ENCODE measurements around the gene SPINT2.

SPINT2 gene

GRCh38 chr19:38270587-38271167 is 6.3 kb downstream of the SPINT2 start:
- no peak for DNase-seq

- no peak for DNase-seq
Measured at GRCh38 chr19:38273499-38273898, 9.1 kb downstream of the SPINT2 start.

DNA sequence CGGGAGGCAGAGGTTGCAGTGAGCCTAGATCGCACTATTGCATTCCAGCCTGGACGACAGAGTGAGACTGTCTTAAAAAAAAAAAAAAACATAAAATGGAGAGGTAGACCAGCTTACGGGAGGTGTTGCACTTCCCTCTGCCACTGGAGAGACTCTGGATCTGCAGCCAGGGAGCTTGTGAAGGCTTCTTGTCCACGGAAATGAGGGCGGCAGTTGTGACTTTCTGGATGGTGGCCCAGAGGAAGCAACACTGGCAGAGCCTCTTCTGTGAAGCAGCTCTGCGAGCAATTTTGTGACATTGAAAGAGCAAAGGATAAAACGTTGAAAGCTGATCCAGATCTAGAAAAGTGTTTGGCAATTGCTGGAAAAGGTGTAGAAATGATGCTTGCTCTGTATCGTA is 10.4 kb downstream of the SPINT2 start:
- DNase-seq = no peak

DNA sequence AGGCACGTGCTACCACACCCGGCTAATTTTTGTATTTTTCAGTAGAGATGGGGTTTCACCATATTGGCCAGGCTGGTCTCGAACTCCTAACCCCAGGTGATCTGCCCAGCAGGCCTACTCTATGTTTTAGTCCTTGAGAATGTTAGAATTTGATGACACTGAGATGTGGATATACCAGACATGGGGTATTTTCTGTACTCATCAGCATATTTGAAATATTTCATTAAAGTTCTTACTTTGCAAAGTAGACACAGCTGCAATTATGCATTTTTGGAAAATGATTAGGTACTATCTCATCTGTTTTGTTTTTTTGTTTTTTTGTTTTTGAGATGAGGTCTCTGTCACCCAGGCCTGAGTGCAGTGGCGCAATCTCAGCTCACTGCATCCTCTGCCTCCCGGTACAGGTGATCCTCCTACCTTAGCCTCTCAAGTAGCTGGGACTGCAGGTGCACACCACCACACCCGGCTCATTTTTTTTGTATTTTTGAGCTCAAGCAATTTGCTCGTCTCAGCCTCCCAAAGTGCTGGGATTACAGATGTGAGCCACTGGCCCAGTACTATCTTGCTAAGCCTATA is 12.7 kb downstream of the SPINT2 start:
- no peak for DNase-seq

- no peak for DNase-seq
Measured at GRCh38 chr19:38277549-38277948, 13.2 kb downstream of the SPINT2 start.

DNA sequence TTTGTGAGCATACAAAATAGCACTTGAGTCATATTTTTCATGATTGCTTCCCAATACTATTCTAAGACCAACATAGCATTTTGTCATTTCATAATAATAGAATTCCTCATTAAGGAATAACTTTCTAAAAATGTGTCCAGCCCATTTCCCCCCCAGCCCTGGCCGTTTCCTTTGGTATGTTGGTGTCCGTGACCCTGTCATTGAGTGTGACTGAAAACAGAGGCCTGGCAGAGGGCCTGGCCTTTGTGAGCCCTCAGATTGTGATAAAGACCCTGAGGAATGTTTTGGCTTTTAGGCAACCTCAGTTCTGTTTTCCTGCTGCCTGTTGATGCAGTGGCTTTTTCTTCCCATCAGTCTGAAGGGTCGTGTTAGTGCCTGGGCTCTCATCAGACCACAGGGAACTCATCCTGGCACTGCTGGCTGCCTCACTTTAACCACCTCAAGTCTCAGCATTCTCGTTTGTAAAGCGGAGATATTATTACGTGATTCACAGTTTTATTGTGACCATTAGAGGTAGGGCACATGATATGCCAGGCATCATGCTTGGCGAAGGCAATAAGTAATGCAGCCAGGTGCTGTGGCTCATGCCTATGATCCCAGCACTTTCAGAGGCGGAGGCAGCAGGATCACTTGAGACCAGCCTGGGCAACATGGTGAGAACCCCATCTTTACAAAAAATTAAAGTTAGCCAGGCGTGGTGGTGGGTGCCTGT is 13.8 kb downstream of the SPINT2 start:
- no peak for DNase-seq

GRCh38 chr19:38278751-38279150 is 14.4 kb downstream of the SPINT2 start:
- no peak for DNase-seq

DNA sequence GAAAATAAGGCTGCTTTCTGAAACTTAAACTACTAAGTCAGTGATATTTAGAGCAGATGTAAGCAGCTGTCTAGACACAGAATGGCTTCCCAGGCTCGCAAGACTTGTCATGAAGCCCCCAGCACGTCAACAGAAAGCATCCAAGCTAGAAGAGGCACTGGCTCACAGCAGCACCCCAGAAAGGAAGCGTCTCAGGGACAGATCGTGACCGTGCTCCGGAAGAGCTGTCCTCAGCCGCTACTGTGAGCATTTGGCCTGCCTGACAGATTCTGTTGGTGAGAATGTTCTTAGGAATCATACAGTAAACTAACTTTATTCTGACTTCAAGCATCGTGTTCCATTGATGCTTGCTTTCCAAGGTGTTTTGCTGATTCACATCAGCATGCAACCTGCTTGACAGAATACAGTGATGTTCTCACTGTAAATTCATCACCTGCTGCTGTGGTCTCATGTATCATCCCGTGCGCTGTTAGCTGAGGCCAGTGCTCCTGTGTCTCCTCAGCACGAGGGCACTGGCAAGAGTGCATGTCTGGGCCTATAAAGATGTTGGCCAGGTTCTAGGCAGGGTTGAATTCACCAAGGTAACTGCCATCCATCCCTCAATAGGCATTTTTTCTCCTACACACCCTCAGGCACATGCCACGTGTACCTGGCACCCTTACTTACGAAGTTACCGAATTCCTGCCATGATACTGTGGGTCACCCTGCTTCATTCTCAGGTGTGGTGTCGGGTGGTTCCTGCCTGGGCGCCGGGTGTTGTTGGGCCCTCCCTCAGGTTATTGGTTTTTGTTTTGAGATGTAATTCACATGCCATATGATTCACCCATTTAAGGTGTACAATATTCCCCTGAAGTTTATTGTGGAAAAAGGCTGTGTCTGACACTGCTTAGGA is 15.9 kb downstream of the SPINT2 start:
- no peak for DNase-seq

- peak; percentile 65 for DNase-seq
Measured at GRCh38 chr19:38281811-38282566, 17.6 kb downstream of the SPINT2 start.

DNA sequence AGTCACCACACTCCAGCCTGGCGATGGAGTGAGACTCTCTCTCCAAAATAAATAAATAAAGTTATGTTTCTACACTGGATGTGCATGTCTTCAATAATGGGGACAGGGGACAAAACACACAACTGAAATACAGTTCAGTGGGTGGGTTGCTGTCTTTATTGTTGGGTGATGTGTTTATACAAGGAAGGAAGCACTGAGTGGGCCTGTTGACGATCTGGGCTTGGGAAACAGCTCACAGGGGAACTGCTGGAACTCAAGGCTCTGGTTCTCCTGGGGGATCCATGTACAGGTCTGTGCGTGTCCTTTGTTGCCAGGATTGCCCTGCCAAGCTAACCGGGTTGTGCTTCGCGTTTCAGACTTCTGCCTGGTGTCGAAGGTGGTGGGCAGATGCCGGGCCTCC is 18.9 kb downstream of the SPINT2 start:
- DNase-seq = no peak

DNA sequence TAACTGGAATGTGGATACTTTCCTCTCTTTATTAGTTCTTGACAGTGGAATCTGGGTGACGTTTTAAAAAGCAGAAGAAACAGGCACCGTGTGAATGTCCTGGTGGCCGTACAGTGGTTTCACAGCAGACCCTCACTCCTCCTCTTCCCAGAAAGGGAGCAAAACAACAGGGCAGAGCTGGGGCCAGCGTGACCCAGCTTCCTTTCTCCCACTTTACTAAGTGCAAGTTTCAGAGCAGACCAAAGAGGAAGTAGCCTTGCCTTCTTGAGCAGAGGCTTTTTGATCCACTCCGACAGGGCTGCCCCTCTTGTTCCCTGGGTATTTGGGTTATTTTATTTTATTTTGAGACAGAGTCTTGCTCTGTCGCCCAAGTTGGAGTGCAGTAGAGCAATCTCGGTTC is 20.0 kb downstream of the SPINT2 start:
- DNase-seq = no peak

DNA sequence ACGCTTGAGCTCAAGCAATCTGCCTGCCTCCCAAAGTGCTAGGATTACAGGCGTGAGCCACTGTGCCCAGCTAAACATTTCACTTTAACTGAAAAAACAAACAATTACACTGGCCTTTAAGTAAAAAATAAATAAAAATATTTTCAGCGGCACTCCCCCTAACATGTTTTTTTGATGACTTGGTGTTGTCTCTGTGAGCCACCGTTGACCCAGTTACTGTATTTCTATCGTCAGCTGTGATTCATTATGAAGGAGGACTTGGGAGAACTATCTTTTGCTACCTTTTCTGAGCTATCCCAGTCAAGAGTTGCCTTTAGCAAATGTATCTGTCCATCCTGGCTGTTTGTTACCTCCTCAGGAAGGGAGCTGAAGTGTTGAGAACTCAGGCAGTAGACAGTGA is 21.2 kb downstream of the SPINT2 start:
- DNase-seq = no peak

DNA sequence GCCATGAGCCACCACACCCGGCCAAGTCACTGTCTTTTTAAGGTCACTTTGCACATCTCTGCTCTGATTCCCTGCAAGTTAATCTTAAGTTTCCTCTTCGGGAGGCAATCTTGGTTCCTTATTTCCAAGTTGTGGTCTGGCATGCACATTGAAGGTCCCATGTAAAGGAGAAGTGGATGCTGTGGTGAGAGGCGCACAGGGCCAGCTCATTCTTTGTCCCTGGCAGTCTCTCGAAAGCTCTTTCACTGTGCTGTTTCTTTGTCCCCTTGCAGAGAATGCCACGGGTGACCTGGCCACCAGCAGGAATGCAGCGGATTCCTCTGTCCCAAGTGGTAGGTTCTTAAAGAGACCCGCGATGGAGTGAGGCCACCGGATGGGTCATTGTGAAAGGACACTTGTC is 23.2 kb downstream of the SPINT2 start:
- DNase-seq = peak; percentile 11

GRCh38 chr19:38288123-38288855 is 23.9 kb downstream of the SPINT2 start:
- no peak for DNase-seq

GRCh38 chr19:38289955-38290354 is 25.6 kb downstream of the SPINT2 start:
- no peak for DNase-seq

GRCh38 chr19:38290631-38291147 is 26.3 kb downstream of the SPINT2 start:
- DNase-seq = no peak

DNA sequence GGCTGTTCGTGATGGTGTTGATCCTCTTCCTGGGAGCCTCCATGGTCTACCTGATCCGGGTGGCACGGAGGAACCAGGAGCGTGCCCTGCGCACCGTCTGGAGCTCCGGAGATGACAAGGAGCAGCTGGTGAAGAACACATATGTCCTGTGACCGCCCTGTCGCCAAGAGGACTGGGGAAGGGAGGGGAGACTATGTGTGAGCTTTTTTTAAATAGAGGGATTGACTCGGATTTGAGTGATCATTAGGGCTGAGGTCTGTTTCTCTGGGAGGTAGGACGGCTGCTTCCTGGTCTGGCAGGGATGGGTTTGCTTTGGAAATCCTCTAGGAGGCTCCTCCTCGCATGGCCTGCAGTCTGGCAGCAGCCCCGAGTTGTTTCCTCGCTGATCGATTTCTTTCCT is 27.5 kb downstream of the SPINT2 start:
- DNase-seq = no peak

- no peak for DNase-seq
Measured at GRCh38 chr19:38293281-38293680, 28.9 kb downstream of the SPINT2 start.

DNA sequence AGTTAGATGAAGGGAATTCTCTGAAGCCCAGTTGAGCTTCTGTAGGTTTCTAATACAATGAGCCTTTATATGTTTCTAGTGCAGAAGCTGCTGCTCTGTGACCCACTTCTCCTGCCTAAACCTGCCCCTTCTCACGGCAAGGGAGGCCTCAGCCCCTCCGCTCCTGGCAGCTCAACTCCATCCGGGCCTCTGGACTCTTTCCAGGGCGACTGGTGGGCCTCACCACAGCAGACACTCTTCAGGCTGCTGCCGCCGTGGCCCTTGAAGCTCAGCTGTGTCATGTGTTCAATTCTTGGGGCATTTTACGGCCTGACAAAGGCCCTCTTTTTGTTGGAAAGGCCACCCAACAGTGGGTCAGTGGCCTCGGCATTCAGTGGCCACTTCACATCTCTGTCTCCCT is 29.7 kb downstream of the SPINT2 start:
- no peak for DNase-seq

GRCh38 chr19:38298821-38299680 is 34.7 kb downstream of the SPINT2 start:
- DNase-seq = no peak

Data from CD4-positive, alpha-beta T cell treated with Interleukin-4 for 4 hours (primary cell).